ENCODE measurements around the gene PLEKHA7.
A peak's percentile ranks its signal among the peaks of the same experiment; 100 is the strongest.

PLEKHA7 gene

GRCh38 chr11:16804104-16804947 lies 209.9 kb downstream of the PLEKHA7 start:
- no peak for FAIRE-seq

- no peak for FAIRE-seq
Measured at GRCh38 chr11:16801288-16801980, 212.8 kb downstream of the PLEKHA7 start.

GRCh38 chr11:16800382-16800781 lies 213.8 kb downstream of the PLEKHA7 start:
- FAIRE-seq, result no peak

GRCh38 chr11:16799890-16800289 lies 214.3 kb downstream of the PLEKHA7 start:
- no peak for FAIRE-seq

GRCh38 chr11:16799221-16799620 lies 215.0 kb downstream of the PLEKHA7 start:
- no peak for FAIRE-seq

GRCh38 chr11:16797776-16798175 lies 216.4 kb downstream of the PLEKHA7 start:
- FAIRE-seq, result no peak

- no peak for FAIRE-seq
Measured at GRCh38 chr11:16796311-16796710, 217.9 kb downstream of the PLEKHA7 start.

- FAIRE-seq, result no peak
Measured at GRCh38 chr11:16795146-16795545, 219.1 kb downstream of the PLEKHA7 start.

- FAIRE-seq, result no peak
Measured at GRCh38 chr11:16794047-16794818, 220.0 kb downstream of the PLEKHA7 start.

- no peak for FAIRE-seq
Measured at GRCh38 chr11:16793511-16793910, 220.7 kb downstream of the PLEKHA7 start.

GRCh38 chr11:16793009-16793408 lies 221.2 kb downstream of the PLEKHA7 start:
- FAIRE-seq, result no peak

GRCh38 chr11:16792426-16792825 lies 221.8 kb downstream of the PLEKHA7 start:
- FAIRE-seq, result no peak

GRCh38 chr11:16791191-16791961 lies 222.8 kb downstream of the PLEKHA7 start:
- no peak for FAIRE-seq

- FAIRE-seq, result no peak
Measured at GRCh38 chr11:16790486-16791190, 223.6 kb downstream of the PLEKHA7 start.

- FAIRE-seq, result no peak
Measured at GRCh38 chr11:16789560-16790485, 224.4 kb downstream of the PLEKHA7 start.

GRCh38 chr11:16789063-16789420 lies 225.2 kb downstream of the PLEKHA7 start:
- FAIRE-seq, result no peak

GRCh38 chr11:16788141-16789062 lies 225.8 kb downstream of the PLEKHA7 start:
- peak; percentile 95 for FAIRE-seq

- FAIRE-seq, result no peak
Measured at GRCh38 chr11:16787035-16787742, 227.0 kb downstream of the PLEKHA7 start.

GRCh38 chr11:16786131-16786530 lies 228.1 kb downstream of the PLEKHA7 start:
- FAIRE-seq, result no peak
